HUES6 (cell line): ENCODE results near the gene WDR20.

ENCODE experiments used
- H3K27ac ChIP-seq: 2 replicates; pipeline ENCODE4 v1.7.0; 2013; ENCODE audit warnings: low read depth, mild to moderate bottlenecking, low read length, inconsistent platforms
- H3K27me3 ChIP-seq: 2 replicates; pipeline ENCODE4 v1.6.1; 2013; ENCODE audit warnings: low read length; ENCODE audit not compliant: control insufficient read depth, insufficient read depth
- H3K36me3 ChIP-seq: 2 replicates; pipeline ENCODE4 v1.6.1; 2013; ENCODE audit warnings: low read length; ENCODE audit not compliant: control insufficient read depth, insufficient read depth
- H3K4me1 ChIP-seq: 2 replicates; pipeline ENCODE4 v1.6.1; 2013; ENCODE audit warnings: low read length; ENCODE audit not compliant: control insufficient read depth, insufficient read depth
- H3K4me3 ChIP-seq: 2 replicates; pipeline ENCODE4 v1.5.1; 2013; ENCODE audit warnings: low read depth, low read length
- H3K9ac ChIP-seq: one replicate; pipeline ENCODE4 v1.6.1; 2013; ENCODE audit warnings: mild to moderate bottlenecking, low read length
- H3K9me3 ChIP-seq: 2 replicates; pipeline ENCODE4 v1.6.1; 2013; ENCODE audit warnings: low read depth, low read length; ENCODE audit not compliant: control insufficient read depth, insufficient read depth

Gene WDR20

DNA sequence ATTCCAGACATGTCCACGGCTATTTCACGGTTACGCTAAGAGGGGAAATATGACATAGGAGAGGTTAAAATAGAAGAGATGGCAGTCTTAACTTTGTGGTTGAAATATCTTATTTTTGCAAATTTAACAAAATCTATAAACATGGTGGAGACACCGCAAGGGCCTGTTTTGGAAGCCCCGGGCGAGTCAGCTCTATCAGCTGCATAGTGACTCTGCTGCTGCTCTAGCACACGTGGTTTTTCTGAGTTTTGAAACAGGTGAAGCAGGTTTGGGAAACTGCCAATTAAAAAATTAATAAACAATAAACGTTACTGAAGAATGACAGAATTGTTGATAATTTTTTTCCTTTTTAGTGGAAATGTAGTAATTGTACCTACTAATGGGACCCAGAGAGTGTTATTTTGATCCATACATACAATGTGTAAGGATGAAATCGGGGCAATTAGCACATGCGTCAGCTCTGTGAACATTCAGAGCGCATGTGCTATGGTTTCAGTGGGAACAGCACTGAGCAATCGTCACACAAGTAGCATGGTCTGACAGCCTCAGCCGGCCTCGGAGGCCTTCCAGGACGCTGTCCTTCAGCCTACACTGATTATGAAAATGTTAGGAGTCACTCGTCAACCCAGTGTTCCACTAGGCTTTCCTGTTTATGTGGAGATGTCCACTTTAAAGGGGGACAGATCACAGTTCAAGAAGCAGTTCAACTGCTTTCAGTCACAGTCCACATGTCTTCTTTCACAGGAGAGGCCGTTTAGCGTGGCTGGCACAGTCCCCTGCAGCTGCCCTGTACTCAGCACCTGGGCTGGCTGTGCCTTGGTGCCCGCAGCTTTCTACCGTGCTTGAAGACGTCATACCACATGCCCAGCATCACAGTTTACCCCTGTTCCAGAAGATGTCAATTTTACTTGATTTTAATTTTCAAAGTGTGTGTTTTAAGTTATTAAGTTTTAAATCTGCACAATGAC is 113.4 kb downstream of the WDR20 start:
- Histone ChIP-seq H3K27me3 (peaks cover 4% of the 10 kb centered on the region; the same call in 1 of the 2 replicates), H3K9me3 (no peaks in the 10 kb centered on the region), H3K4me1 (peaks cover 7% of the 10 kb centered on the region), H3K36me3 (no peaks in the 10 kb centered on the region), H3K4me3 (no peak overlapping the region), H3K27ac (no peak overlapping the region), H3K9ac (no peak overlapping the region)

DNA sequence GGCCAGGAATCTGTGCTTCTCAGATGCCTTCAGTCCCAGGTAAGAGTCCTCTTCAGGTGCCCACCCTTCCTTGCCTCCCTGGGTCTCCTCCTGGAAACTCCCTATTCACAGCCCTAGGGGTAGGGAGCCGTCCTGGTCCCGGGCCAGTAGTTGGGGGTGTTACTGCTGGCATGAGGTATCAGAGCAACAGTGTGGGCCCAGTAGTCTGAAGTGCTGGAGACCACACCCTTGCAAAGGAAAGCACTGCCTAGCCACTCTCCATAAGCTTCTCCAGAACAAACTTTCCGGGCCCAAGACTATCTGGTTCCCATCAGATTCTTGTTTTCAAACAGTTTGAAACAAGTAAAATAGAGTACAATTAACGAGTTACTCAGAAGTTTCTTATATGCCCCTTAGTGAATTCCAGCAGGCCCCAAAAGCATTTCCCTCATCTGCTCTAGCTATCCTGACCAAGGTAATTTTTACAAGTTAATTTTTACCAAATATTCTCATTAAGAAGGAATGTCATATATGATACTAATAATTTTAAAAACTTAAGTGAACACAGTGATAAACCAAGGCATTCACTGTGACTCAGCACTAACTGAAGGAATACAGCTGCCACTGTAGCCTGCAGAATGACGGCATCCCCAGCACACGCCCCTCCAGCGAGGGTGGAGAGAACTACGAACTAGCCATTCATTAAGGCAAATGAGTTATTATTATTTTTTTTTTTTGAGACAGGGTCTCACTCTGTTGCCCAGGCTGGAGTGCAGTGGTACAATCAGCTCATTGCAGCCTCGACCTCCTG is 115.9 kb downstream of the WDR20 start:
- Histone ChIP-seq H3K27me3 (no peaks in the 10 kb centered on the region), H3K27ac (no peak overlapping the region), H3K4me1 (no peaks in the 10 kb centered on the region), H3K36me3 (no peaks in the 10 kb centered on the region), H3K4me3 (no peak overlapping the region), H3K9ac (no peak overlapping the region), H3K9me3 (no peaks in the 10 kb centered on the region)

DNA sequence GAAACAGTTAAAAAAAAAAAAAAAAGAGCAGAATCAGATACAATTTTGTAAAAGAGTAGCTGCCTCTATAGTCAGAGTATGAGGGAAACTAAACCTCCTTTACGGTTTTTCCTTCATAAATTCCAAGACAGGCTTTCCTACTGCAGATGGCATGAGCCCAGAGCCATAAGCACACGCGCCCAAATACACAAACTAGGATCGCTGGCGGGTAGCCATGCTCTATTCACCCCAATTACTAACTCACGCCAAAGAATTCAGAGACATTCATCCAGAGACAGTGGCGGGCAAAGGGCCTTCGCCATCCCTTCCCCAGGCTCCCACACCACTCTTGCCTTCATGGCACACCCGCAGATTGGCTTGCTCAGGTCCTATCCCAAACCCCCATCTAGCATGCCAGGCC is 117.0 kb downstream of the WDR20 start:
- Histone ChIP-seq H3K9ac (no peak overlapping the region), H3K4me1 (no peaks in the 10 kb centered on the region), H3K9me3 (no peaks in the 10 kb centered on the region), H3K4me3 (no peak overlapping the region), H3K36me3 (no peaks in the 10 kb centered on the region), H3K27ac (no peak overlapping the region), H3K27me3 (no peaks in the 10 kb centered on the region)

DNA sequence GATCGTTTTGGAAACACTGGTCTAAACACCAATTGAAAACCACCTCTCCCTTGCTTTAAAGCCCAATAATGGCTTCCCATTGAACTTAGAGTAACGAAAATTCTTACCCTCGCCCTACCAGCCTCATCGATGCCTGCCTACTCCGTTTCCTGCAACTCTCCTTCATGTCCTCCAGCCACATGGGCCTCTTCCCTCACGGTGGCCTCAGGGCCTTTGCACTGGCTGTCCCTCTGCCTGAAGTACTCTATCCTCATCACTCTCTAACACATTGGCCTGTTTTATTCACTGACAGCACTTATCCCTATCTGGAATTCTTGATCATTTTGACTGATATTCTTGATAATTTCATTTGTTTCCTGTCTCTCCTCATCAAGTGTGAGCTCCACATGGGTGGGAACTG is 118.4 kb downstream of the WDR20 start:
- Histone ChIP-seq H3K27ac (no peak overlapping the region), H3K9me3 (no peaks in the 10 kb centered on the region), H3K4me3 (no peak overlapping the region), H3K27me3 (no peaks in the 10 kb centered on the region), H3K36me3 (no peaks in the 10 kb centered on the region), H3K9ac (no peak overlapping the region), H3K4me1 (peaks cover 6% of the 10 kb centered on the region; the same call in 1 of the 2 replicates)
